ENCODE results near the gene KLC1. TPM values are rescaled to one million over a fixed set of nuclear protein-coding genes. Genes with fewer than 3 reads are reported as not detected.

The KLC1 gene
- total and polyA plus RNA-seq, 10 of the 15 experiments (the other 5 are each of a cell fraction or from before 2014, with no cell fraction given) = 5.5 to 137 (median 76.1) TPM

DNA sequence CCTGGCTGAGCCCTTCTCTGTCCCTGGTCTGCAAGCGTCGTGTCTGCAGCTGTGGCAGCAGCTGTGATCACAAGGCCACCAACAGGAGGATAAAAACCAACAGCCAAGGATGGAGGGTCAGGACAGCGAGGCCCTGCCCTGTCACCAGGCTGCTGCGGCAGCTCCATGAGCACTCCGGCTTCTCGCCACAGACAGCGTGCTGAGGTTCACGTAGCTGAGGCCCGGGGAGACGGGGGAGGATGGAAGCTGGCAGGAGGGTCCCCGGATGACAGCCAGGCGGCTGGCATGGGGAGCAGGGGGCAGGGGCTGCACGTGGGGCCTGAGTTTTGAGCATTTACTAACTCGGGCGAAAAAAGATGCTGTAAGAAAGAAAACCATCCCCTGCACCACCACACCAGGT lies 80.8 kb downstream of the KLC1 start:
- Histone ChIP-seq H4K20me1 (ENCODE audit: control insufficient read depth, insufficient read depth) (no peaks in the 10 kb centered on the region), H3K4me1 (ENCODE audit: control insufficient read depth, insufficient read depth, low read length) (0 out of 2 replicates have a peak, but pooled peaks cover 4% of the 10 kb centered on the region), H3K36me3 (ENCODE audit: control insufficient read depth in 2 of 2, insufficient read depth in 2 of 2, low read length in 1 of 2) (peaks cover 7 to 29% of the 10 kb centered on the region in 2 experiments; a peak in 3 of 4 replicates), H3K27ac (ENCODE audit: control insufficient read depth, insufficient read depth) (no peak overlapping the region), H2AFZ (ENCODE audit: control insufficient read depth, low read depth, low read length) (no peak overlapping the region), H3K27me3 (replicated peaks in 1 of 2; ENCODE audit: control insufficient read depth in 2 of 2, insufficient read depth in 2 of 2, low read length in 1 of 2) (no peaks in the 10 kb centered on the region), H3K4me2 (ENCODE audit: control insufficient read depth, insufficient read depth) (no peak overlapping the region), H3K79me2 (ENCODE audit: control insufficient read depth, insufficient read depth, low read length) (peaks cover 23% of the 10 kb centered on the region), H3K9me3 (replicated peaks; ENCODE audit: control insufficient read depth, insufficient read depth, low read length) (no peaks in the 10 kb centered on the region), H3K4me3 (no peak overlapping the region), H3K9ac (ENCODE audit: control insufficient read depth, insufficient read depth, low read length) (no peak overlapping the region)
- in situ Hi-C loops (cut with MboI) = no loop called here
- no peak for ATAC-seq
- POLR2A ChIA-PET = no interaction called here
- intact Hi-C loops (cut with micrococcal nuclease; ENCODE audit: unreplicated experiment) = no loop called here
- SMC1A ChIA-PET (ENCODE audit: uncharacterized antibody, unreplicated experiment) = no interaction called here
- TF ChIP-seq FOXM1 (IDR thresholded peaks at IDR 0.05; ENCODE audit: low read depth, low read length) = no peak
- TF ChIP-seq KLF5 (IDR thresholded peaks at IDR 0.05; ENCODE audit: partially characterized antibody) = no peak
- no peak for TF ChIP-seq CBX3 (IDR thresholded peaks at IDR 0.05; ENCODE audit: borderline replicate concordance, low read depth)
- TF ChIP-seq, protein P1, sequence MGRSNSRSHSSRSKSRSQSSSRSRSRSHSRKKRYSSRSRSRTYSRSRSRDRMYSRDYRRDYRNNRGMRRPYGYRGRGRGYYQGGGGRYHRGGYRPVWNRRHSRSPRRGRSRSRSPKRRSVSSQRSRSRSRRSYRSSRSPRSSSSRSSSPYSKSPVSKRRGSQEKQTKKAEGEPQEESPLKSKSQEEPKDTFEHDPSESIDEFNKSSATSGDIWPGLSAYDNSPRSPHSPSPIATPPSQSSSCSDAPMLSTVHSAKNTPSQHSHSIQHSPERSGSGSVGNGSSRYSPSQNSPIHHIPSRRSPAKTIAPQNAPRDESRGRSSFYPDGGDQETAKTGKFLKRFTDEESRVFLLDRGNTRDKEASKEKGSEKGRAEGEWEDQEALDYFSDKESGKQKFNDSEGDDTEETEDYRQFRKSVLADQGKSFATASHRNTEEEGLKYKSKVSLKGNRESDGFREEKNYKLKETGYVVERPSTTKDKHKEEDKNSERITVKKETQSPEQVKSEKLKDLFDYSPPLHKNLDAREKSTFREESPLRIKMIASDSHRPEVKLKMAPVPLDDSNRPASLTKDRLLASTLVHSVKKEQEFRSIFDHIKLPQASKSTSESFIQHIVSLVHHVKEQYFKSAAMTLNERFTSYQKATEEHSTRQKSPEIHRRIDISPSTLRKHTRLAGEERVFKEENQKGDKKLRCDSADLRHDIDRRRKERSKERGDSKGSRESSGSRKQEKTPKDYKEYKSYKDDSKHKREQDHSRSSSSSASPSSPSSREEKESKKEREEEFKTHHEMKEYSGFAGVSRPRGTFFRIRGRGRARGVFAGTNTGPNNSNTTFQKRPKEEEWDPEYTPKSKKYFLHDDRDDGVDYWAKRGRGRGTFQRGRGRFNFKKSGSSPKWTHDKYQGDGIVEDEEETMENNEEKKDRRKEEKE (IDR thresholded peaks at IDR 0.05) = no peak
- TF ChIP-seq, protein P2, sequence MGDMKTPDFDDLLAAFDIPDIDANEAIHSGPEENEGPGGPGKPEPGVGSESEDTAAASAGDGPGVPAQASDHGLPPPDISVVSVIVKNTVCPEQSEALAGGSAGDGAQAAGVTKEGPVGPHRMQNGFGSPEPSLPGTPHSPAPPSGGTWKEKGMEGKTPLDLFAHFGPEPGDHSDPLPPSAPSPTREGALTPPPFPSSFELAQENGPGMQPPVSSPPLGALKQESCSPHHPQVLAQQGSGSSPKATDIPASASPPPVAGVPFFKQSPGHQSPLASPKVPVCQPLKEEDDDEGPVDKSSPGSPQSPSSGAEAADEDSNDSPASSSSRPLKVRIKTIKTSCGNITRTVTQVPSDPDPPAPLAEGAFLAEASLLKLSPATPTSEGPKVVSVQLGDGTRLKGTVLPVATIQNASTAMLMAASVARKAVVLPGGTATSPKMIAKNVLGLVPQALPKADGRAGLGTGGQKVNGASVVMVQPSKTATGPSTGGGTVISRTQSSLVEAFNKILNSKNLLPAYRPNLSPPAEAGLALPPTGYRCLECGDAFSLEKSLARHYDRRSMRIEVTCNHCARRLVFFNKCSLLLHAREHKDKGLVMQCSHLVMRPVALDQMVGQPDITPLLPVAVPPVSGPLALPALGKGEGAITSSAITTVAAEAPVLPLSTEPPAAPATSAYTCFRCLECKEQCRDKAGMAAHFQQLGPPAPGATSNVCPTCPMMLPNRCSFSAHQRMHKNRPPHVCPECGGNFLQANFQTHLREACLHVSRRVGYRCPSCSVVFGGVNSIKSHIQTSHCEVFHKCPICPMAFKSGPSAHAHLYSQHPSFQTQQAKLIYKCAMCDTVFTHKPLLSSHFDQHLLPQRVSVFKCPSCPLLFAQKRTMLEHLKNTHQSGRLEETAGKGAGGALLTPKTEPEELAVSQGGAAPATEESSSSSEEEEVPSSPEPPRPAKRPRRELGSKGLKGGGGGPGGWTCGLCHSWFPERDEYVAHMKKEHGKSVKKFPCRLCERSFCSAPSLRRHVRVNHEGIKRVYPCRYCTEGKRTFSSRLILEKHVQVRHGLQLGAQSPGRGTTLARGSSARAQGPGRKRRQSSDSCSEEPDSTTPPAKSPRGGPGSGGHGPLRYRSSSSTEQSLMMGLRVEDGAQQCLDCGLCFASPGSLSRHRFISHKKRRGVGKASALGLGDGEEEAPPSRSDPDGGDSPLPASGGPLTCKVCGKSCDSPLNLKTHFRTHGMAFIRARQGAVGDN (IDR thresholded peaks at IDR 0.05) = no peak
- peak; percentile 50 for TF ChIP-seq POLR2A (IDR thresholded peaks at IDR 0.05; ENCODE audit: low read depth, low read length)
- FAIRE-seq = no peak
- CTCF ChIA-PET = no interaction called here
- WGBS (ENCODE audit: insufficient coverage, insufficient replicate concordance, low lambda C conversion rate, missing lambda C conversion rate) = 99% methylated on average over 15 of the region's 15 CpGs
- RAD21 ChIA-PET (ENCODE audit: unreplicated experiment) = no interaction called here
- BruUV-seq (replicated peaks) = no TSS peak
- DNase-seq (ENCODE audit: low read depth, low spot score) = no peak

All from GM12878 (cell line).